Right ventricle myocardium inferior (tissue), 1 donor: ENCODE measurements around the gene PIP5K1B. TPM values are rescaled to one million over a fixed set of nuclear protein-coding genes. Genes with fewer than 3 reads are reported as not detected.
A peak's percentile ranks its signal among the peaks of the same experiment; 100 is the strongest.

Experiments
- ATAC-seq: fragments of 200-7000 bp; cut with Tn5 transposase; one replicate; pipeline ENCODE4 v1.9.1; 2020; ENCODE audit warnings: mild to moderate bottlenecking, moderate library complexity
- DNase-seq: peaks from one replicate; pipeline ENCODE4 v3.0.0; 2021; ENCODE audit errors: missing footprints
- intact Hi-C: fragments of 100-400 bp; cut with DNase I; formaldehyde crosslinking; loops from one replicate; pipeline ENCODE4 v1.11.0; 2022
- total RNA-seq: library from RNA; stranded (reverse); fragmentation: NEBNext Ultra II Directional; extraction: Animal tissue kit (Norgen Biotek cat#: 25700); gene quantifications from one replicate; pipeline ENCODE4 v1.2.1, GENCODE V29; 2021
- donor health status: DM: no; HTN: yes; CAD: no; lungs with severe emphysema.

The PIP5K1B gene
- total RNA-seq, 1 donor from 2014 or later, result 60.6 TPM

- DNase-seq, result no peak
- ATAC-seq, result no peak
- intact Hi-C loops, result no loop called here
Measured at GRCh38 chr9:68785965-68786364, 80.9 kb downstream of the PIP5K1B start.

- DNase-seq, result no peak
- intact Hi-C loops, result no loop called here
- ATAC-seq, result no peak
Measured at GRCh38 chr9:68791169-68791568, 86.1 kb downstream of the PIP5K1B start.

- ATAC-seq, result no peak
- intact Hi-C loops, result no loop called here
- DNase-seq, result no peak
Measured at GRCh38 chr9:68793605-68794343, 88.7 kb downstream of the PIP5K1B start.

GRCh38 chr9:68794898-68795297 lies 89.9 kb downstream of the PIP5K1B start:
- intact Hi-C loops, result no loop called here
- ATAC-seq (no peak), DNase-seq (no peak)

GRCh38 chr9:68795411-68795810 lies 90.4 kb downstream of the PIP5K1B start:
- ATAC-seq, result no peak
- DNase-seq, result no peak
- intact Hi-C loops, result no loop called here

GRCh38 chr9:68797116-68797515 lies 92.1 kb downstream of the PIP5K1B start:
- DNase-seq, result no peak
- no peak for ATAC-seq
- intact Hi-C loops, result no loop called here

- DNase-seq (no peak), ATAC-seq (no peak)
- intact Hi-C loops, result no loop called here
Measured at GRCh38 chr9:68798423-68798822, 93.4 kb downstream of the PIP5K1B start.

- DNase-seq (no peak), ATAC-seq (no peak)
- intact Hi-C loops, result loop anchor here (10.0 kb wide), 1 partner anchor 96 kb away; the partner anchor contains the start of gene PIP5K1B
Measured at GRCh38 chr9:68800836-68801235, 95.8 kb downstream of the PIP5K1B start.

GRCh38 chr9:68802525-68803015 lies 97.5 kb downstream of the PIP5K1B start:
- ATAC-seq (no peak), DNase-seq (no peak)
- intact Hi-C loops, result loop anchor here (10.0 kb wide), 1 partner anchor 98 kb away; the partner anchor contains the start of gene PIP5K1B

- ATAC-seq (peak; percentile 93), DNase-seq (no peak)
- intact Hi-C loops, result loop anchor here (5.0 to 10.0 kb wide), 2 partner anchors 67 to 100 kb away; partner anchors contain the start of gene PIP5K1B
Measured at GRCh38 chr9:68804911-68805889, 100.2 kb downstream of the PIP5K1B start.

- intact Hi-C loops, result loop anchor here (5.0 to 10.0 kb wide), 2 partner anchors 66 to 101 kb away; partner anchors contain the start of gene PIP5K1B
- no peak for DNase-seq
- peak; percentile 54 for ATAC-seq
Measured at GRCh38 chr9:68805890-68806517, 101.0 kb downstream of the PIP5K1B start.

GRCh38 chr9:68808338-68808890 lies 103.4 kb downstream of the PIP5K1B start:
- DNase-seq (no peak), ATAC-seq (no peak)
- intact Hi-C loops, result loop anchor here (5.0 to 10.0 kb wide), 2 partner anchors 64 to 104 kb away; partner anchors contain the start of gene PIP5K1B

GRCh38 chr9:68817079-68817875 lies 112.2 kb downstream of the PIP5K1B start:
- DNase-seq (no peak), ATAC-seq (no peak)
- intact Hi-C loops, result no loop called here

- intact Hi-C loops, result no loop called here
- ATAC-seq, result no peak
- no peak for DNase-seq
Measured at GRCh38 chr9:68819065-68819464, 114.0 kb downstream of the PIP5K1B start.

GRCh38 chr9:68821911-68822310 lies 116.9 kb downstream of the PIP5K1B start:
- DNase-seq (no peak), ATAC-seq (no peak)
- intact Hi-C loops, result no loop called here

GRCh38 chr9:68822596-68823165 lies 117.6 kb downstream of the PIP5K1B start:
- DNase-seq, result peak; percentile 73
- intact Hi-C loops, result no loop called here
- peak; percentile 88 for ATAC-seq

- ATAC-seq (peak; percentile 56), DNase-seq (no peak)
- intact Hi-C loops, result no loop called here
Measured at GRCh38 chr9:68825762-68826472, 120.9 kb downstream of the PIP5K1B start.
